Stimulated activated CD4-positive, alpha-beta T cell treated with anti-CD3 and anti-CD28 coated beads, Interleukin-15, amount 100 ng/mL, for 24 hours (primary cell): ENCODE data around the gene LRBA.

Experiments used
- DNase-seq: peaks from one replicate; pipeline ENCODE4 v3.0.0-alpha.2; 2020

Gene LRBA

GRCh38 chr4:150256841-150257730 lies 758.0 kb downstream of the LRBA start:
- DNase-seq = no peak

GRCh38 chr4:150256225-150256620 lies 758.9 kb downstream of the LRBA start:
- no peak for DNase-seq

- no peak for DNase-seq
Observed at GRCh38 chr4:150255610-150256224, 759.4 kb downstream of the LRBA start.

- no peak for DNase-seq
Observed at GRCh38 chr4:150253965-150254630, 761.0 kb downstream of the LRBA start.

GRCh38 chr4:150253416-150253815 lies 761.7 kb downstream of the LRBA start:
- DNase-seq = no peak

GRCh38 chr4:150252741-150253140 lies 762.3 kb downstream of the LRBA start:
- DNase-seq = no peak

- DNase-seq = no peak
Observed at GRCh38 chr4:150252306-150252705, 762.8 kb downstream of the LRBA start.

GRCh38 chr4:150251752-150252190 lies 763.3 kb downstream of the LRBA start:
- DNase-seq = no peak

- no peak for DNase-seq
Observed at GRCh38 chr4:150250998-150251651, 764.0 kb downstream of the LRBA start.

- no peak for DNase-seq
Observed at GRCh38 chr4:150250293-150250997, 764.6 kb downstream of the LRBA start.

GRCh38 chr4:150248181-150248580 lies 766.9 kb downstream of the LRBA start:
- no peak for DNase-seq

- no peak for DNase-seq
Observed at GRCh38 chr4:150247184-150247583, 767.9 kb downstream of the LRBA start.

- DNase-seq = no peak
Observed at GRCh38 chr4:150244600-150244999, 770.5 kb downstream of the LRBA start.

- DNase-seq = no peak
Observed at GRCh38 chr4:150243932-150244331, 771.2 kb downstream of the LRBA start.

GRCh38 chr4:150242820-150243458 lies 772.1 kb downstream of the LRBA start:
- peak; percentile 24 for DNase-seq

GRCh38 chr4:150240011-150240410 lies 775.1 kb downstream of the LRBA start:
- no peak for DNase-seq

- DNase-seq = no peak
Observed at GRCh38 chr4:150238591-150238990, 776.5 kb downstream of the LRBA start.

- DNase-seq = no peak
Observed at GRCh38 chr4:150237110-150237872, 777.8 kb downstream of the LRBA start.

- no peak for DNase-seq
Observed at GRCh38 chr4:150236626-150237025, 778.5 kb downstream of the LRBA start.

- no peak for DNase-seq
Observed at GRCh38 chr4:150235808-150236271, 779.2 kb downstream of the LRBA start.

GRCh38 chr4:150235317-150235716 lies 779.8 kb downstream of the LRBA start:
- DNase-seq = no peak
